Skeletal muscle cell (primary cell): ENCODE measurements around the gene HRH3.

Experiments
- DNase-seq: peaks from one replicate; pipeline ENCODE4 v3.0.0-alpha.2; 2010; ENCODE audit warnings: low read depth
- H3K4me3 ChIP-seq: 2 replicates; pipeline ENCODE4 v1.5.1; 2011; ENCODE audit warnings: low read depth, mild to moderate bottlenecking, control low read depth, low read length, moderate library complexity

HRH3 gene

GRCh38 chr20:62219992-62220665, at the start of gene HRH3:
Gene HRH3, minus strand, starts transcription at chr20:62220278. Its CDS starts 308 bp downstream, at chr20:62219970.
- peak within 1 kb of the TSS; percentile 17 for H3K4me3 ChIP-seq
- DNase-seq = no peak

DNA sequence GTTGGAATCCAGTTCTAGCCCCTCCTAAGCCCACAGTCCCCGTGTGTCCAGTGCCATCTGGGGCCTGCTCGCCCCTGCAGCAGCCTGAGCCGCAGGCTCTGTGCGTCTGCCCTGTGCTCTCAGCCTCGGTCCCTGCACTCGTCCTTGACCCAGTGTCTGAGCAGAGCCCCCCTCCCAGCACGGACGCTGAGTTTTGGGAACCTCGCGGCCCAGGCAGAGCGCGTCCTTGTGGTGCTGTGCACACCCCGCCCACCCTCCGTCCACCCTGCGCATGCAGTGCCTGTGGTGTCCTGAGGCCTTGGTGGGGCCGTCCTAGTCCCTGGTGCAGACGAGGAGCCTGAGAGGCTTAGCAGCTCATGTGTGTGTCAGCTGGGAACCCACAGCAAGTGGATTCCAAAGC, 49.8 kb upstream of the HRH3 start:
- no peak for DNase-seq
- H3K4me3 ChIP-seq = no peak overlapping the region

DNA sequence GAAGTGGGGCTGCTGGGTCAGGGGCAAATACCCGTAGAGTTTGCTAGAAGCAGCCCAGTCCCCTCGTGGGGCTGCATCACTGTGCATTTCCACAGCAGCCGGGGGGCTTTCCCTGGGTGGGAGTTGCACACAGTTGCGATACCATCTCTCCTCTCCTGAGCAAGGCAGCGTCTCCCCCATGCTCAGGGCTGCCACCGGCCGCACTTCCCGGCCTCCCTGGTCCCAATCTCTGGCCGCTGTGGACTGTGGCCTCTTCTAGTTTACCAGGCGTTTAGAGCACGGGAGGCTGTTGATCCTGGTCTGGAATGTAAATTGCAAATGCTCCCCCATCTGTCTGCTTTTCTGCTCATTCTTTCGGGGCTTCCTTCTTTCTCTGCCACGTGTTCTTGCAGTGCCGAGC, 49.3 kb upstream of the HRH3 start:
- DNase-seq = no peak

DNA sequence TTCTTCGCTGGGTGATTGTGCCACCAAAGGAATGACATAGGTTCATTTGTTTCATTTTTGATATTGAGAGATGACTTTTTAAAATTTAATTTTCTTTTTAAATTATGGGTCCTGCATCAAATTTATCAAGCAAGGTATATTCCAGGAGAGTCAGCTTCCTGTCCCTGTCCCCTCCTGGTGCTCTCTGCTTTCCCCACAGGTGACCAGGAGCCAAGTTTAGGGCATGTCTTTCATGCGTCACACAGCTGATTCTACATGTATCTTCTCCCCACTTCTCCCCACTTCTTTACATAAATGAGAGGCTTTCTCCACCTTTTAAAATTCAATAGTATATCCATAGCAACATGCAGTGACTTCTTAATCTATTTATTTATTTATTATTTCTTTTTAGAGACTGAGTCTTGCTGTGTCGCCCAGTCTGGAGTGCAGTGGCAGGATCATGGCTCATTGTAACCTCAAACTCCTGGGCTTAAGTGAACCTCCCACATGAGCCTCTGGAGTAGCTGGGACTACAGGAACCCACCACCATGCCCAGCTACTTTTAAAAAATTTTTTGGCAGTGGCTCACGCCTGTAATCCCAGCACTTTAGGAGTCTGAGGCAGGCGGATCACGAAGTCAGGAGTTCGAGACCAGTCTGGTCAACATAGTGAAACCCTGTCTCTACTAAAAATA, 48.3 kb upstream of the HRH3 start:
- H3K4me3 ChIP-seq = no peak overlapping the region
- no peak for DNase-seq

More for the DNA sequence above, 49.3 kb upstream of the HRH3 start:
- no peak overlapping the region for H3K4me3 ChIP-seq

GRCh38 chr20:62267543-62267942, 47.5 kb upstream of the HRH3 start:
- no peak overlapping the region for H3K4me3 ChIP-seq
- no peak for DNase-seq

GRCh38 chr20:62266851-62267250, 46.8 kb upstream of the HRH3 start:
- no peak overlapping the region for H3K4me3 ChIP-seq
- no peak for DNase-seq

GRCh38 chr20:62266340-62266739, 46.3 kb upstream of the HRH3 start:
- DNase-seq = no peak
- H3K4me3 ChIP-seq = no peak overlapping the region

GRCh38 chr20:62265365-62265764, 45.3 kb upstream of the HRH3 start:
- no peak for DNase-seq
- H3K4me3 ChIP-seq = no peak overlapping the region

DNA sequence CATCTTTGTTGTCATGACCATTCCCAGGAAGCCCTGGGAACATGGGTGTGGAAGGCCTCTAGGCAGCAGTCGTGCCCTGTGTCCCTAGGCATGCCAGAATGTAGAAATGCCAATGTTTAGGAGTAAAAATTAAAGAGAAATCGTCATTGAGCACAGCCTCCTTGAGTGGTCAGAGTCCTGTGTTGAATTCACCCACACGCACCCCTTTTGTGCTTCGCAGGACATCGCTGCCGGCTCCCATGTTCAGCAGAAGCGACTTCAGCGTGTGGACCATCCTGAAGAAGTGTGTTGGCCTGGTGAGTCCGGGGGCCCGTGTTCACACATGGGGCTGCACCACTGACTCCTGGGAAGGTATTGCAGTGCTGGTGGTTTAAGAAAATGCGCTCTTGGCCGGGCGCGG, 43.3 kb upstream of the HRH3 start:
- no peak for DNase-seq
- no peak overlapping the region for H3K4me3 ChIP-seq

DNA sequence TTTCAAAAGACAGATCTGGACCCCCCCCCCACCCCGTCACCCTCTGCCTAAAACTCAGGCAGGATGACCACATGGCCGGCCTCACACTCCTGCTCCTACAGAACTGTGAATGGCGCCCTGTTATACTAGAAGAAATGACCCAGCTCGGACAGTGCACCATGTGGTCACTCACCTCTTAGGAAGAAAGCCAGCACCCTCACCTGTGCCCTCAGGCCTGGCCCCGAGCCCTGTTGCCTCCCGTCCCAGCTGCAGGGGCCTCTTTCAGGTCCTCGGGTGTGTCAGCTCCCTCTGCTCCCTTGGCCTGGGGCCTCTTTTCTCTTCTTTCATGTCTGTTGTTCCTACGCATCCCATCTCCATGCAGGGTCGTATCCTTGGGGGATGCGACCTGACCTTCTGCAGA, 42.0 kb upstream of the HRH3 start:
- H3K4me3 ChIP-seq = no peak overlapping the region
- DNase-seq = no peak

GRCh38 chr20:62259294-62259565, 39.2 kb upstream of the HRH3 start:
- no peak for DNase-seq
- H3K4me3 ChIP-seq = no peak overlapping the region

- DNase-seq = peak; percentile 48
- no peak overlapping the region for H3K4me3 ChIP-seq
Measured at GRCh38 chr20:62258499-62259293, 38.6 kb upstream of the HRH3 start.

DNA sequence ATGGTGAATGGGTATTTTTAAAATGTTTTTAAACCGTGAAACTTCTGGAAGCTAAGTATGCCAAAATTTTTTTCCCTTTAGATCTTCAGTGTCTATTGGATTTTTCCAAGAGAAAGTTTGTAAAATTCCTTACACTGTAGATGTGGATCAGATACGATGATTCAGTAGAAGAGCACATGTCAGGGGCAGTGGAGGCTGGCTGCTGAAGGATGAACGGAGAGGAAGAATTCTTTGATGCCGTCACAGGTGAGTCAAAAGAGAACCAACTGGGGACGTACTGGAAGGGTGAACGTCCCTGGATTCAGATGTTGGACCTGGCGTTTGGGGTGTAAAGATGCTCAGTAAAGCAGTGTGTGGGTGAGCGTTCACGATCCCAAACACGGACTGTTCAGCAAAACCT, 35.9 kb upstream of the HRH3 start:
- no peak for DNase-seq
- no peak overlapping the region for H3K4me3 ChIP-seq

GRCh38 chr20:62254021-62254724, 34.1 kb upstream of the HRH3 start:
- DNase-seq = no peak

DNA sequence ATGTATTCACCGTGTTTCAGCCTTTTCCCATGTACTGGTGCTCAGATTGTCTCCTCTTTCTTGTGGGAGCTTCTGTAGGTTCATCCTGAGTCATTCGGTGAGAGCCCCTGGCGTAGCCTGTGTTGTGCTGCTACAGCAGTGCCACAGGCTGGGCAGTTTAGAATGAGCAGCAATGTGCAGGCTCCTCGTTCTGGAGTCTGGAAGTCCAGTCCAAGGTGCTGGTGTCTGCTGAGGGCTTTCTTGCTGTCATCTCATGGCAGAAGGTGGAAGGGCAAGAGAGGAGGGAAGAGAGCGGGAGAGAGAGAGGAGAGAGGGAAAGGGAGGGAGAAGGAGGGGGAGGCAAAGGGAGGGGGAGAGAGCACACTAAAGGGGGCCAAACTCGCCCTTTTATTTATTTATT, 33.3 kb upstream of the HRH3 start:
- no peak overlapping the region for H3K4me3 ChIP-seq
- no peak for DNase-seq

More at GRCh38 chr20:62254021-62254724, 34.1 kb upstream of the HRH3 start:
- H3K4me3 ChIP-seq = no peak overlapping the region

DNA sequence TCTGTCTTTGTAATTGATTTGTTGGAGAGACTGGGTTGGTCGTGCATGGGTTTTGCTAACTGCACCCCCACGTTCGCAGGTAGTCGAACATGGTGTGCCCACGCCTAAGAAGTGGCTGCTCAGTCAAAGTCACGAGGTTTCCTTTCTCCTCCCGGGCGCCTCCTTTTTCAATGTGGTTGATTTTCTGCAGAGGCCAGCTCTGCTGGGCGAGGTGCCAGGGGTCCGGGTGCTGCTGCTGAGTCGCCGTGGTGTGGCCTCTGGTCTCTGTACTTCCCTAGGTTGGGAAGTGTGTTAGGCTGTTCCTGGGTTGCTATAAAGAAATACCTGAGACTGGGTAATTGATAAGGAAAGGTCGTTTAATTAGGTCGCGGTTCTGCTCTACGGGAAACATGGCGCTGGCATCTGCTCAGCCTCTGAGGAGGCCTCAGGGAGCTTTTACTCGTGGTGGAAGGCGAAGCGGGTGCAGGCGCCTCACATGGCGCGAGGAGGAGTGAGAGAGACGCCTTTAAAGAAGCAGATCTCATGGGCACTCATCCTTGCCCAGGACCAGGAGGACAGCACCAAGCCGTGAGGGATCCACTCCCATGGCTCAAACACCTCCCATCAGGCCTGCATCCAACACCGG, 32.4 kb upstream of the HRH3 start:
- no peak for DNase-seq
- H3K4me3 ChIP-seq = no peak overlapping the region

- DNase-seq = no peak
- H3K4me3 ChIP-seq = no peak overlapping the region
Measured at GRCh38 chr20:62248890-62249560, 28.9 kb upstream of the HRH3 start.

DNA sequence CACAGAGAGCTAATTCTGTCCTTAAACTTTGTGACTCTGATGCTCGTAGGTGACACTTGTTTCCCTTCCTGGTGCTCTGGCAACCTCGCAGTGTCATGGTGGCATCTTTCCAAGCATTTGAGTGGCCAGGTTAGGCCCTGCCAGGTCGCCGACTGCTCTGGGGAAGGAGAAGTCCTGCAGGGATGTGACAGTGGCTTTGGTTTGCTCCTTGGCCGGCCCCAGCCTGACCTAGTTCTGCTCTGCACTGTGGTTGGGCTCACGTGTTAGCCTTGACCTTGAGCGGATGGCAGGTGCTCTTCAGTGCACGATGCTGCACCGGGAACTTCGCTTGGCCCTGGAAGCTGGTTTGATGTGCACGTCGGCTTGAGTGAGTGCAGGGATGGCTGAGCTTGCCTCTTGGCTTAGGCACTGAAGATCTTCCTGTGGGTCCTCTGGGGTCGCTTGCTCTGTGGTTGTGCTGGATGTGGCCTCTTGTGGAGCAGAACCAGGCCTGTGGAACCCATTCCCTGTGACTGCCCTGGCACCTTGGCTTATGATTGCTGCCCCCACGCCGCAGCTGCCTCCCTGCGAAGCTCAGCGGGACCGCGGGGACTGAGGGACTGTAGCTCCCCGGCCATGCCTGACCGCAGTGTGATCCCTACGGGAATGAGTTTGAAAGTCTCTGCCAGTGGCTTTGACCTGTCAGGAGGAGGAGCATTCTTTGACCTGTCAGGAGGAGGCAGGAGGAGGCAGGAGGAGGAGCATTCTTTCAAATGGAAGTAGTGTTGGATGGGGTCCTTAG, 27.0 kb upstream of the HRH3 start:
- DNase-seq = no peak
- no peak overlapping the region for H3K4me3 ChIP-seq
